AG10803 (cell line): ENCODE data around the gene NCDN.

Source experiments
- DNase-seq: peaks from one replicate; pipeline ENCODE4 v3.0.0; 2010; ENCODE audit warnings: low read depth
- H3K4me3 ChIP-seq: 2 replicates; pipeline ENCODE4 v1.5.1; 2011; ENCODE audit warnings: mild to moderate bottlenecking, low read length, control low read depth
- TF ChIP-seq, protein P1 (sequence below): conservative IDR thresholded peaks from 2 replicates; pipeline ENCODE4 v1.5.1; 2011; ENCODE audit warnings: mild to moderate bottlenecking, low read length, control low read depth, inconsistent platforms

Gene NCDN

DNA sequence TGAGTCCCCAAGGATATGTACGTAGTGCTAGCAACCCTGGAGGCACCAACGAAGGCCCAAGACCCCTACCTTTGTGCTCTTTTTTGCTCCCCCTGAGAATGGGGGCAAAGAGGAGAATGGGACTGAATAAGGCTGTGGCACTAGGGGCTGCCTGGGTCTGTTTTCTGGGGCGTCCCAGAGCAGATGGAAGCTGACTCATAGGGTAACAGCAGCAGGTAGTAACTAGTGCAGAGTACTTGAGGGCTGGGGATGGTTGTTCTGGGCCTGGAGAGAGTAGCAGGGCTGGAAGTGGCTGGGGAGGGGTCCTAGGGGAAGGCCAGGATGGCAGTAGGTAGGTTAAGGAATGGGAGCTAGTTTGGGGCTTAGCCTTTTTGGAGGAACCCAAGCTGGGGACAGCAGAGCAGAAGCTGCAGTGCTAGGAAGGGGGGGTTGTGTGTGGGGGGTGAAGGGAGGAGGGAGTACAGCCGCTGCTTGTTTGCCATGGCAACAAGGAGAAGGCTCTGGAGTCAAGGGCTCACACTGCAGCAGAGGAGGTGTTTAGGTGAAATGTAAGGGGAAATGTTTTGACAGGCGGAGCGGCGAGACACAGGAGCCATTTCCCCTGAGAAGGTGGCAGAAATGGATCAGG, 1.8 kb downstream of the NCDN start:
- H3K4me3 ChIP-seq, result peak overlapping the region; percentile 97
- TF ChIP-seq, protein P1, sequence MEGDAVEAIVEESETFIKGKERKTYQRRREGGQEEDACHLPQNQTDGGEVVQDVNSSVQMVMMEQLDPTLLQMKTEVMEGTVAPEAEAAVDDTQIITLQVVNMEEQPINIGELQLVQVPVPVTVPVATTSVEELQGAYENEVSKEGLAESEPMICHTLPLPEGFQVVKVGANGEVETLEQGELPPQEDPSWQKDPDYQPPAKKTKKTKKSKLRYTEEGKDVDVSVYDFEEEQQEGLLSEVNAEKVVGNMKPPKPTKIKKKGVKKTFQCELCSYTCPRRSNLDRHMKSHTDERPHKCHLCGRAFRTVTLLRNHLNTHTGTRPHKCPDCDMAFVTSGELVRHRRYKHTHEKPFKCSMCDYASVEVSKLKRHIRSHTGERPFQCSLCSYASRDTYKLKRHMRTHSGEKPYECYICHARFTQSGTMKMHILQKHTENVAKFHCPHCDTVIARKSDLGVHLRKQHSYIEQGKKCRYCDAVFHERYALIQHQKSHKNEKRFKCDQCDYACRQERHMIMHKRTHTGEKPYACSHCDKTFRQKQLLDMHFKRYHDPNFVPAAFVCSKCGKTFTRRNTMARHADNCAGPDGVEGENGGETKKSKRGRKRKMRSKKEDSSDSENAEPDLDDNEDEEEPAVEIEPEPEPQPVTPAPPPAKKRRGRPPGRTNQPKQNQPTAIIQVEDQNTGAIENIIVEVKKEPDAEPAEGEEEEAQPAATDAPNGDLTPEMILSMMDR, result no peak
- DNase-seq, result no peak

DNA sequence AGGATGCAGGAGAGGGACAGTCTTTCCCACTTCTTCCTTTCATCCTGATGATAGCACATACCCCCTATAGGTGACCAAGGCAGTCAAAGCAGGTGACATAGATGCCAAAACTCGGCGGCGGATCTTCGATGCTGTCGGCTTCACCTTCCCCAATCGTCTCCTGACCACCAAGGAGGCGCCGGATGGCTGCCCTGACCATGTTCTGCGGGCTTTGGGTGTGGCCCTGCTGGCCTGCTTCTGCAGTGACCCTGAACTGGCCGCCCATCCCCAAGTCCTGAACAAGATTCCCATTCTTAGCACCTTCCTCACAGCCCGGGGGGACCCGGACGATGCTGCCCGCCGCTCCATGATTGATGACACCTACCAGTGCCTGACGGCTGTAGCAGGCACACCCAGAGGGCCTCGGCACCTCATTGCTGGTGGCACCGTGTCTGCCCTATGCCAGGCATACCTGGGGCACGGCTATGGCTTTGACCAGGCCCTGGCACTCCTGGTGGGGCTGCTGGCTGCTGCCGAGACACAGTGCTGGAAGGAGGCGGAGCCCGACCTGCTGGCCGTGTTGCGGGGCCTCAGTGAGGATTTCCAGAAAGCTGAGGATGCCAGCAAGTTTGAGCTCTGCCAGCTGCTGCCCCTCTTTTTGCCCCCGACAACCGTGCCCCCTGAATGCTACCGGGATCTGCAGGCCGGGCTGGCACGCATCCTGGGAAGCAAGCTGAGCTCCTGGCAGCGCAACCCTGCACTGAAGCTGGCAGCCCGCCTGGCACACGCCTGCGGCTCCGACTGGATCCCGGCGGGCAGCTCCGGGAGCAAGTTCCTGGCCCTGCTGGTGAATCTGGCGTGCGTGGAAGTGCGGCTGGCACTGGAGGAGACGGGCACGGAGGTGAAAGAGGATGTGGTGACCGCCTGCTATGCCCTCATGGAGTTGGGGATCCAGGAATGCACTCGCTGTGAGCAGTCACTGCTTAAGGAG, 2.9 kb downstream of the NCDN start:
- TF ChIP-seq, protein P1, result no peak
- DNase-seq, result peak; percentile 43
- peak overlapping the region; percentile 27; the same call in 1 of the 2 replicates for H3K4me3 ChIP-seq

DNA sequence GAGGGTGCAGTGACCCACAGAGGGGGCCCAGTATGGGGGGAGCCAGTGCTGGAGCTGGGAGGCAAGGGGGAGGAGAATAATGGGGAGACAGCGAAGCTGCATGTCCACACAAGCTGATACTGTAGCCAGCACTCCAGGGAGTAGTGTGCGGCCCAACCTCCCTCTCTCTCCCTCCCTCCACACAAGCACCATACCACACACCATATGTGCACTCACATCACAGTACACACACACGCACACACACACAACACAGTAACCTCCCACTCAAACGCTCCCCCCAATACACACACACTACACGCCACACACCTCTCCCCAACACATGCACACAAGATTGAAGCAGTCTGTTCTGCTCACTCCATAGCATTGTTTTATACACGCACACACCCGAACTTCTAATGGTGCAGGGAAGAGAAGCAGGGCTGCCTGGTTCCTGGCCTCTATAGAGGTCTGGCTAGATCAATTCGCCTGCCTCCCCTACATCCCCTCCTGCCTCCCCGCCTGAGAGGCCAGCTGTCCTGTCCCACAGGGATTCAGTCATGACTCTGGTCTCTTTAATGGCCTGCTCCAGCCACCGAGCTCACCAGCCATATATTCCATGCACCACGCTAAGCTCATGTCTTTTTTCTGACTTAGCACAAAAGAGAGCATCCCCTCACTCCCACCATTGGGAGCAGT, 3.8 kb downstream of the NCDN start:
- TF ChIP-seq, protein P1, result no peak
- DNase-seq, result no peak
- no peak overlapping the region for H3K4me3 ChIP-seq

- no peak for DNase-seq
- TF ChIP-seq, protein P1, result no peak
- H3K4me3 ChIP-seq, result no peak overlapping the region
Observed at GRCh38 chr1:35561972-35562680, 4.5 kb downstream of the NCDN start.

- TF ChIP-seq, protein P1, result no peak
Observed at GRCh38 chr1:35563166-35563565, 5.6 kb downstream of the NCDN start.

GRCh38 chr1:35564037-35564883, 6.7 kb downstream of the NCDN start:
- DNase-seq, result peak; percentile 74
- TF ChIP-seq, protein P1, result peak; percentile 91
- no peak overlapping the region for H3K4me3 ChIP-seq

More at GRCh38 chr1:35563166-35563565, 5.6 kb downstream of the NCDN start:
- no peak for DNase-seq
- H3K4me3 ChIP-seq, result no peak overlapping the region
